ENCODE data around the gene TM6SF1.
"Not testable (repeated sequence)": the region's sequence is repeated elsewhere in the genome, so short reads cannot be mapped to it uniquely, and the experiment has no call there.

The TM6SF1 gene

DNA sequence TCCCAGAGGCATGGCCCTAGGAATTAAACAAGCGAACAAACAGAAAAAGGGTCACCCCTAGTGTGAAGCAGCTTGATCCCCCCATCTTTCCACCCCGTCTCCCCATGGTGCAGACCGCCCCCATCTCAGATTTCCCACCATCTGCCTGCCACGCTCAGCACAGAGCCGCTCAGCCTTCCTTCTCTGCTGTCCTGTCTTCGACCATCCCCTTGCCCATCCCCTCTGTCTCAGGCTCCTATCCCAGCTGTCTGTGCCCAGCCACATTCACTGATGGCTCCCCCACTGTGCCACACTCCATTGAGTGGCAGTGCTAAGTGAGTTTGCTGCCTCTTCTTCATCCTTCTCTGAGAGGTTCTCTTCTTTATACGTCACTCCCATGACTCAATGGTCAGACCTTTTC is 28.7 kb upstream of the TM6SF1 start:
- H3K4me3 ChIP-seq (ENCODE audit: low read depth, low read length), result no peak overlapping the region
- no peak for DNase-seq (ENCODE audit: low read depth)
- no peak for TF ChIP-seq CTCF (IDR thresholded peaks at IDR 0.05; ENCODE audit: control insufficient read depth, extremely low read depth, insufficient read depth)

DNA sequence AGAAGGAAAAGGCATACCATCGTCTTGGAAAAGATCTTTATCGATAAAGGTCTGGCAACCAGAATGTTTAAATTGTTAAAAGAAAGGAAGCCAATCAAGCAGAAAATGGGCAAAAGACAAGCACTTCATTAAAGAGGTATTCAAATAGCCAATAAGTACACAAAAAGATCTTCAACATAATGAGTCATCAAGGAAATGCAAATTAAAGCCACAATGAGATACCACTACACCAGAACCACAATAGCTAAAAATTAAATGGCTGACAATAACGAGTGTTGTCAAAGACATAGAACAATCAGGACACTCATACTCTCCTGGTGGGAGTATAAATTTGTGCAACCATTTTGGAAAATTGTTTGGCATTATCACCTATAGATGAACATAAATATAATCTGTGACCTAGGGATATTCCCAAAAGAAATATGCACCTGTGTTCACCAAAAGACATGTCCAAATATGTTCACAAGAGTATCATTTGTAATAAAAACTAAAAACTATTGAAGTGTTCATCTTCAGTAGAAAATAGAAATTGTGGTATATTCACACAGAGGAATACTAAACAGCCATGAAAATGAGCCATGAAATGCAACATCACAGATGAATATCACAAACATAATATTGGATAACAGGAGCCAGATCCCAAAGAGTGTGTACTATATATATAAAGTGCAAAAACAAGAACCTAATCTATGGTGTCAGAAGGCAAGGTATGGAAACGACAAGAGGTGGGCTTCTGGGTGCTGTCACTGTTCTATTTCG is 26.0 kb upstream of the TM6SF1 start:
- no peak overlapping the region for H3K4me3 ChIP-seq (ENCODE audit: low read depth, low read length)
- no peak for DNase-seq (ENCODE audit: low read depth)
- TF ChIP-seq CTCF (IDR thresholded peaks at IDR 0.05; ENCODE audit: control insufficient read depth, extremely low read depth, insufficient read depth), result no peak

DNA sequence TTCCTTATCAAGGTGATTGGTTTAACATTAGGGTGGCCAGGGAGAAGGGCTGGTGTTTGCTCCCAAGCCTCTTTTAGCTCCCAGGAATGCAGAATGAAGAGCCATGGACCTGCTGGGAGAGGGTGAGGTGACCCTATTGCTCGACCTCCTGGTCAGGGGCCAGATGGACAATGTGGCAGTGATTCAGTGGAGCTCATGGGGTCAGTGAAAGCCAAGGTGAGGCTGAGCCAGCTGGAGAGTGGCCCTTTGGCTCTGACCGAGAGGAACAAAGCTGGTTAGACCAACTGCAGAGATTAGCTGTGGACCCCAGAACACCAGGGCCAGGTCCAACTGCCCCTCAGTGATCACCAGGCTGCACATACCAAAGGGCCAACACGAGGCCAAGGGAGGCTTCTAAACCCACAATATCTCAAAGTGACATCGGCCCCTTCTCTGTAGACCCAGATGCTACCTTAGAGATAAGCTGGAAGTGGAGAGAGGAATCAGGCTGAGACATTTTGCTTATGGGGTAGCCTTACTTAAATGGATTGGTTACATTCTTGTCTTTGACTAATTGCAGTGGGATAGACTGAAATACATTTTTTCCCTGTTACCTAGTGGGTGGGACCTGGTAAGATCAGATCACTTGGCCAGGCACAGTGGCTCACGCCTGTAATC is 24.6 kb upstream of the TM6SF1 start:
- no peak for DNase-seq (ENCODE audit: low read depth)
- no peak for TF ChIP-seq CTCF (IDR thresholded peaks at IDR 0.05; ENCODE audit: control insufficient read depth, extremely low read depth, insufficient read depth)
- H3K4me3 ChIP-seq (ENCODE audit: low read depth, low read length), result no peak overlapping the region

DNA sequence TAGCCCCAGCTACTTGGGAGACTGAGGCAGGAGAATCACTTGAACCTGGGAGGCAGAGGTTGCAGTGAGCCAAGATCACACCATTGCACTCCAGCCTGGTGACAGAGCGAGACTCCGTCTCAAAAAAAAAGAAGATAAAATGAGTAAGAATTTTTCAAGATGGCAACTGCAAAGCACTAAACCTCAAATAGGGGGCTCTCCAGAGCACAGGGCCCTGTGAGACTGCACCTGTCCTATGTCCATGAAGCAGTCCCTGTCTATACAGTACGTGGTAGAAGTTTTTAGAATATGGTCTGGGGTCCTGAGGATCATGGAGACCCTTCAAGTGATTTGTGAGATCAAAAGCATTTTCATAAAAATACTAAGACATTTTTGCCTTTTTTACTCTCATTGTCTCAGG is 22.0 kb upstream of the TM6SF1 start:
- H3K4me3 ChIP-seq (ENCODE audit: low read depth, low read length); DNase-seq (ENCODE audit: low read depth): not testable (repeated sequence)

- not testable (repeated sequence) for DNase-seq (ENCODE audit: low read depth); H3K4me3 ChIP-seq (ENCODE audit: low read depth, low read length)
Measured at GRCh38 chr15:83085864-83086552, 21.4 kb upstream of the TM6SF1 start.

DNA sequence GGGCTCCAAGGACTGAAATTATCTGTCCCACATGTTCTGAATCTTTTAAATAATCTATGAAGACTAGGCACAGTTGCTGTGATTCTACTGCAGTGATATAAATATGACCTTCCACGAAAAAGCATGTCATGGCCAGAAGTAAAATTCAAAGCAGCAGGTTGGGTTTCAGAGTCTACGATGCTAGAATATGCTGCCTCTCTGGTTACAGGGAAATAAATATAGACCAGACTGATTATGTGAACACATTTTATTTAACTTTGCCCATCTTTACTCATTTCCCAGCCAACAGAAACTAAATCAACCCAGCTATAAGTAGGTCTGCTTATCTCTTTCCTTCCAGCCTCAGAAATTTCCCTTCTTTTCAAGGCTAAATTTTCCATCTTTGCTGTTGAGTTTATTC is 19.9 kb upstream of the TM6SF1 start:
- H3K4me3 ChIP-seq (ENCODE audit: low read depth, low read length), result no peak overlapping the region
- no peak for TF ChIP-seq CTCF (IDR thresholded peaks at IDR 0.05; ENCODE audit: control insufficient read depth, extremely low read depth, insufficient read depth)
- DNase-seq (ENCODE audit: low read depth), result no peak

DNA sequence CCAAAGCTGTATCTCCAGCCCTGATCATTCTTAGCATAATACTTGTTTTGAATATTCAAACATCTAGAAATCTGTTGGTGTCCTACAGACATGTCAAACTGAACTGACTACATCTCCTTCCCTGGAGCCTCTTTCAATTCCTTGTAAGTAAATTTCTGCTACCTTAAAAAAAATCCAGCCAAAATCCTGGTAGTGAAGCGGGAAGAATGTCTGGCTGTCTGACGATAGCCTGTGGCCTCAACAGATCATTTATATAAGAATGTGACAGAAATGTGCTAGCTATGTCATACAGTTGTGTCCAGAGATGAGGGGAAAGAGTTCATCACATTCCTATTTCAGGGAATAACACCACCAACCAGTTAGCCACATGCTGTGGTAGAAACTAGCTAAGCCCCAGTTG is 18.6 kb upstream of the TM6SF1 start:
- TF ChIP-seq CTCF (IDR thresholded peaks at IDR 0.05; ENCODE audit: control insufficient read depth, extremely low read depth, insufficient read depth), result no peak
- DNase-seq (ENCODE audit: low read depth), result no peak
- no peak overlapping the region for H3K4me3 ChIP-seq (ENCODE audit: low read depth, low read length)
